IMR-90 (cell line): ENCODE measurements around the gene C16orf74.

ENCODE experiments used
- BHLHE40 ChIP-seq: fragments of 150-350 bp; IDR thresholded peaks from 2 replicates; pipeline ENCODE4 v1.6.1; 2016; ENCODE audit warnings: mild to moderate bottlenecking, low read depth, low read length
- CEBPB ChIP-seq: IDR thresholded peaks from 2 replicates; pipeline ENCODE4 v1.6.1; 2012; ENCODE audit warnings: low read depth, low read length, improper control_type of control experiment
- CHD1 ChIP-seq: IDR thresholded peaks from 2 replicates; pipeline ENCODE4 v1.6.1; 2012; ENCODE audit warnings: low read depth, low read length, improper control_type of control experiment
- CTCF ChIP-seq: conservative IDR thresholded peaks from 2 replicates; pipeline ENCODE4 v1.5.1; 2012; ENCODE audit warnings: mild to moderate bottlenecking, low read depth, low read length, improper control_type of control experiment
- FOS ChIP-seq: fragments of 150-350 bp; IDR thresholded peaks from 2 replicates; pipeline ENCODE4 v1.6.1; 2016; ENCODE audit warnings: low read depth, low read length
- MAZ ChIP-seq: IDR thresholded peaks from 2 replicates; pipeline ENCODE4 v1.6.1; 2012; ENCODE audit warnings: low read depth, mild to moderate bottlenecking, low read length, improper control_type of control experiment, moderate library complexity, borderline replicate concordance
- NFE2L2 ChIP-seq: fragments of 150-350 bp; IDR thresholded peaks from 2 replicates; pipeline ENCODE4 v1.6.1; 2016; ENCODE audit warnings: low read depth, mild to moderate bottlenecking, low read length
- POLR2A ChIP-seq: IDR thresholded peaks from 2 replicates; pipeline ENCODE4 v1.6.1; 2012; ENCODE audit warnings: mild to moderate bottlenecking, low read depth, low read length
- RAD21 ChIP-seq: IDR thresholded peaks from 2 replicates; pipeline ENCODE4 v1.6.1; 2012; ENCODE audit warnings: low read length, improper control_type of control experiment
- RFX5 ChIP-seq: IDR thresholded peaks from 2 replicates; pipeline ENCODE4 v1.8.0; 2012; ENCODE audit warnings: low read depth, mild to moderate bottlenecking, low read length, moderate library complexity

GRCh38 chr16:85708338-85708737, 42.6 kb downstream of the C16orf74 start:
- TF ChIP-seq CTCF: no peak
- TF ChIP-seq POLR2A: no peak
- no peak for TF ChIP-seq CEBPB
- no peak for TF ChIP-seq RAD21
- TF ChIP-seq BHLHE40: no peak
- no peak for TF ChIP-seq MAZ
- TF ChIP-seq CHD1: no peak
- no peak for TF ChIP-seq FOS
- TF ChIP-seq RFX5: no peak
- TF ChIP-seq NFE2L2: no peak
